CD4-positive, alpha-beta T cell treated with Interferon gamma for 1 hour (primary cell): ENCODE data around the gene DHRS12.

Experiments used
- DNase-seq: peaks from one replicate; pipeline ENCODE4 v3.0.0-alpha.2; 2020

DHRS12 gene

GRCh38 chr13:51721496-51721895, 82.5 kb downstream of the DHRS12 start:
- no peak for DNase-seq

GRCh38 chr13:51719394-51719793, 84.6 kb downstream of the DHRS12 start:
- DNase-seq: no peak
